ENCODE results near the gene NT5DC1.

Gene NT5DC1

GRCh38 chr6:116139917-116140316, 39.3 kb downstream of the NT5DC1 start:
- ATAC-seq (ENCODE audit: low read depth) = no peak
- no peak overlapping the region for H3K27ac ChIP-seq (ENCODE audit: poor library complexity, severe bottlenecking)

GRCh38 chr6:116144605-116145004, 44.0 kb downstream of the NT5DC1 start:
- H3K4me3 ChIP-seq (ENCODE audit: severe bottlenecking) = no peak overlapping the region
- H3K4me1 ChIP-seq (ENCODE audit: insufficient read depth, poor library complexity, severe bottlenecking) = no peaks in the 10 kb centered on the region
- peaks cover 4% of the 10 kb centered on the region; the same call in 1 of the 2 replicates for H3K36me3 ChIP-seq (ENCODE audit: low read depth)
- no peak overlapping the region for H3K27ac ChIP-seq (ENCODE audit: poor library complexity, severe bottlenecking)
- no peaks in the 10 kb centered on the region for H3K9me3 ChIP-seq (ENCODE audit: severe bottlenecking)
- DNase-seq (ENCODE audit: low spot score) = no peak
- no peak for TF ChIP-seq CTCF (IDR thresholded peaks at IDR 0.05; ENCODE audit: poor library complexity, severe bottlenecking)
- no peaks in the 10 kb centered on the region for H3K27me3 ChIP-seq (ENCODE audit: insufficient read depth, poor library complexity, severe bottlenecking)
- peak; percentile 58; the same call in 1 of the 3 replicates for ATAC-seq (ENCODE audit: low read depth)

More at GRCh38 chr6:116139917-116140316, 39.3 kb downstream of the NT5DC1 start:
- Histone ChIP-seq H3K27me3 (ENCODE audit: insufficient read depth, poor library complexity, severe bottlenecking) (no peaks in the 10 kb centered on the region), H3K4me3 (ENCODE audit: severe bottlenecking) (no peak overlapping the region), H3K9me3 (ENCODE audit: severe bottlenecking) (no peaks in the 10 kb centered on the region), H3K4me1 (ENCODE audit: insufficient read depth, poor library complexity, severe bottlenecking) (no peaks in the 10 kb centered on the region), H3K36me3 (ENCODE audit: low read depth) (peaks cover 10% of the 10 kb centered on the region)
- peak; percentile 36 for TF ChIP-seq CTCF (IDR thresholded peaks at IDR 0.05; ENCODE audit: poor library complexity, severe bottlenecking)
- no peak for DNase-seq (ENCODE audit: low spot score)

DNA sequence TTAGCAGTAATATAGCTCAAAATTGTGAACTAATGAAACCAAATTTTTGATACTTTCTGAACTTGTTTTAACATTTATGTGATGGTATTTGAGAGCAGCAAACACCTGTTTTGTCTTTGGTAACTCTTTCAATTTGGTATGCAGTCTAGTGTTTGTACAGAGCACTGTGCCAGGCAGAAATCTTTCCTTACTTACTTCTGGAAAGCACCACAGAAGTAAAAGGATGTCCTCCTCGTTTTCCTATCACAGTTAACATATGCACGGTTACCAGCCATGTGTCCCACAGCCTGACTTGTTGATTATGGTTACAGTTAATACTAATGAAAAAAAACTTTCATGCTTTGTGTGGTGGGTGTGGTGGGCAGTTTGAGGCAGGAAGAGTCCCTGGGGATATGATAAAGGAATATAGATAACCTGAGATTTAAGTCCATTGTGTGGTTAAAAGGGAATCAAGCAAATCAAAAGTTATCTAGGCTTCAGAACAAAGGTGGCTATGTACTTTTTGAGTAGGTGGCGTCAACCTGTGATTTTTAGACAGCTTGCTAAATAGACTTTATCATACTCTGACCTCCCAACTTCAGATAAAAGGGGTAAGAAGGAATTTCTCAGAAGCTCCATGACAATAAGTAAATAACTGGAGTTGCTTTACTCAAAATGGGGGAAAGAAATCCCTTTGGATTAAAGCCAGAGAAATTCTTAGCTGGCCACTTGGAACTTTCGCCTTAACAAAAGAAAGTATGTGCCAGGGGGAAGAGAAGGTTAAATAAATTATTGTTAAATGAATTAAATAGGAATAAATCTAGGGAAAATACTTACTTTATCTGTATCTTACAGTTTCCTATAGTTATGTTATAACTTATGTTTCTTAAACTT, 45.4 kb downstream of the NT5DC1 start:
- DNase-seq (ENCODE audit: low spot score) (no peak), ATAC-seq (ENCODE audit: low read depth) (no peak)
- H3K4me3 ChIP-seq (ENCODE audit: severe bottlenecking) = no peak overlapping the region
- no peak overlapping the region for H3K27ac ChIP-seq (ENCODE audit: poor library complexity, severe bottlenecking)
- no peak for TF ChIP-seq CTCF (IDR thresholded peaks at IDR 0.05; ENCODE audit: poor library complexity, severe bottlenecking)
- no peaks in the 10 kb centered on the region for H3K9me3 ChIP-seq (ENCODE audit: severe bottlenecking)
- no peaks in the 10 kb centered on the region for H3K27me3 ChIP-seq (ENCODE audit: insufficient read depth, poor library complexity, severe bottlenecking)
- 0 out of 2 replicates have a peak, but pooled peaks cover 4% of the 10 kb centered on the region for H3K36me3 ChIP-seq (ENCODE audit: low read depth)
- H3K4me1 ChIP-seq (ENCODE audit: insufficient read depth, poor library complexity, severe bottlenecking) = no peaks in the 10 kb centered on the region

GRCh38 chr6:116152620-116153019, 52.0 kb downstream of the NT5DC1 start:
- Histone ChIP-seq H3K4me1 (ENCODE audit: insufficient read depth, poor library complexity, severe bottlenecking) (no peaks in the 10 kb centered on the region), H3K27ac (ENCODE audit: poor library complexity, severe bottlenecking) (no peak overlapping the region), H3K4me3 (ENCODE audit: severe bottlenecking) (no peak overlapping the region), H3K36me3 (ENCODE audit: low read depth) (no peaks in the 10 kb centered on the region), H3K9me3 (ENCODE audit: severe bottlenecking) (no peaks in the 10 kb centered on the region), H3K27me3 (ENCODE audit: insufficient read depth, poor library complexity, severe bottlenecking) (no peaks in the 10 kb centered on the region)
- DNase-seq (ENCODE audit: low spot score) (no peak), ATAC-seq (ENCODE audit: low read depth) (no peak)
- no peak for TF ChIP-seq CTCF (IDR thresholded peaks at IDR 0.05; ENCODE audit: poor library complexity, severe bottlenecking)

DNA sequence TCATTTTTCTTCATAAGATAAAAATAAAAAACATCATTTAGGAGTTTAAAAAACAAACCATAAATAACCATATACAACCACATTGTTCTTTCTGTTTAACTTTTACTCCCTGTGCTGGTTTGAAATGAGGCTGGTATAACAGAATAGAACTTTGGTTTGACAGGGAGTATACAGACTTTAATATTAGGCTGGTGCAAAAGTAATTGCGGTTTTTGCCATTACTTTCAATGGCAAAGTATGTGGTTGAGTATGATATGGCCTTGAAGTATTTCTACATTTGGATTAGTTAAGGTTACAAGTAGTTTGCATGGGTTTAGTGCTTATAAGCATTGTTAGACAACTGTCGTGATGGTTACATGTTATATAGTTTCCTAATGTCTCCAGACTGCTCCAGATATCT, 54.2 kb downstream of the NT5DC1 start:
- TF ChIP-seq CTCF (IDR thresholded peaks at IDR 0.05; ENCODE audit: poor library complexity, severe bottlenecking) = no peak
- DNase-seq (ENCODE audit: low spot score) (no peak), ATAC-seq (ENCODE audit: low read depth) (no peak)
- Histone ChIP-seq H3K9me3 (ENCODE audit: severe bottlenecking) (no peaks in the 10 kb centered on the region), H3K27ac (ENCODE audit: poor library complexity, severe bottlenecking) (no peak overlapping the region), H3K36me3 (ENCODE audit: low read depth) (peaks cover 3% of the 10 kb centered on the region), H3K4me1 (ENCODE audit: insufficient read depth, poor library complexity, severe bottlenecking) (no peaks in the 10 kb centered on the region), H3K27me3 (ENCODE audit: insufficient read depth, poor library complexity, severe bottlenecking) (no peaks in the 10 kb centered on the region), H3K4me3 (ENCODE audit: severe bottlenecking) (no peak overlapping the region)

Data from RWPE2 (cell line).